Measurements from ENCODE around the gene TRAPPC2L.

GRCh38 chr16:88882358-88883030, 25.6 kb downstream of the TRAPPC2L start:
- TF ChIP-seq CTCF (IDR thresholded peaks at IDR 0.05 in 2 of 3, conservative IDR thresholded peaks at IDR 0.05 in 1 of 3; ENCODE audit: borderline replicate concordance in 1 of 3, insufficient read depth in 1 of 3, low read depth in 2 of 3, low read length in 2 of 3) (no peak), CEBPB (IDR thresholded peaks at IDR 0.05; ENCODE audit: low read depth) (no peak), REST (IDR thresholded peaks at IDR 0.05; ENCODE audit: low read depth) (no peak), JUND (IDR thresholded peaks at IDR 0.05) (no peak), YY1 (IDR thresholded peaks at IDR 0.05; ENCODE audit: extremely low read depth, insufficient replicate concordance, low read depth, low read length) (no peak), EZH2 (IDR thresholded peaks at IDR 0.05) (no peak), POLR2A (IDR thresholded peaks at IDR 0.05; ENCODE audit: borderline replicate concordance, extremely low read depth, insufficient read depth, insufficient read length) (no peak), POLR2AphosphoS5 (IDR thresholded peaks at IDR 0.05; ENCODE audit: low read depth, low read length) (no peak), ELF1 (IDR thresholded peaks at IDR 0.05; ENCODE audit: borderline replicate concordance, low read depth) (no peak)

Measured in HCT116 (cell line).